Right ventricle myocardium superior (tissue), 1 donor: ENCODE results near the gene SPTAN1. TPM values are rescaled to one million over a fixed set of nuclear protein-coding genes. Genes with fewer than 3 reads are reported as not detected.
"Not testable (repeated sequence)": the region's sequence is repeated elsewhere in the genome, so short reads cannot be mapped to it uniquely, and the experiment has no call there.

Experiments
- ATAC-seq: fragments of 200-7000 bp; cut with Tn5 transposase; one replicate; pipeline ENCODE4 v1.9.1; 2020; ENCODE audit warnings: mild to moderate bottlenecking; ENCODE audit not compliant: poor library complexity
- DNase-seq: peaks from one replicate; pipeline ENCODE4 v3.0.0-alpha.2; 2020
- intact Hi-C: fragments of 100-400 bp; cut with DNase I; formaldehyde crosslinking; loops from one replicate; pipeline ENCODE4 v1.11.2; 2022
- total RNA-seq: library from RNA; stranded (reverse); fragmentation: NEBNext Ultra II Directional; extraction: Animal tissue kit (Norgen Biotek cat#: 25700); gene quantifications from one replicate; pipeline ENCODE4 v1.2.1, GENCODE V29; 2021
- donor health status: DM: no; HTN: yes; CAD: no; lungs with severe emphysema.

The SPTAN1 gene
- total RNA-seq, 1 donor from 2014 or later, result 203 TPM

DNA sequence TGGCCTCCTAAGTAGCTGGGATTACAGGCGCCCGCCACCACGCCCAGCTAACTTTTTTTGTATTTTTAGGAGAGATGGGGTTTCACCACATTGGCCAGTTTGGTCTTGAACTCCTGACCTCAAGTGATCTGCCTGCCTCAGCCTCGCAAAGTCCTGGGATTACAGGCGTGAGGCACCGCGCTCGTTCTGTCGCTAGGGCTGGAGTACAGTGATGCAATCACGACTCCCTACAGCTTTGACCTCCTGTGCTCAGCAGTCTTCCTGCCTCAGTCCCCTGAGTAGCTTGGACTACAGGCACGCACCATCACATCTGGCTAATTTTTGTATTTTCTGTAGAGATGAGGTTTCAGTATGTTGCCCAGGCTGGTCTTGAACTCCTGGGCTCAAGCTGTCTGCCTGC is 34.5 kb downstream of the SPTAN1 start:
- DNase-seq, intact Hi-C loops, ATAC-seq: not testable (repeated sequence)

DNA sequence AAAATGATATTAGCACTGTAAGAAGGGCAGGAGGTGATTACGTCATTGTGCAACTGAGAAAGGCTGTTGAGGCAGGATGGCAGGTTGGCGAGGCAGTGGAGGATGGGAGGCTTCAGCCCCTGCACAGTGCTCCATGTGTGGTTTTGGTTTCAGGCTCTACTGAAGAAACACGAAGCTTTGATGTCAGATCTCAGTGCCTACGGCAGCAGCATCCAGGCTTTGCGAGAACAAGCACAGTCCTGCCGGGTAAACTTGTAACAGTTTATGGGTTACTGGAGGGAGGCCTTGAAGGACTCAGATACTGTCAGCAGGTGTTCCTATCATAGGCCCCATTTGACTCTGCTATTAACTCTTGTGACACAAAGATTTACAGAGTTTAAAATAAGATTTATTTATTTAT is 35.1 kb downstream of the SPTAN1 start:
- ATAC-seq, result no peak
- intact Hi-C loops, result no loop called here

DNA sequence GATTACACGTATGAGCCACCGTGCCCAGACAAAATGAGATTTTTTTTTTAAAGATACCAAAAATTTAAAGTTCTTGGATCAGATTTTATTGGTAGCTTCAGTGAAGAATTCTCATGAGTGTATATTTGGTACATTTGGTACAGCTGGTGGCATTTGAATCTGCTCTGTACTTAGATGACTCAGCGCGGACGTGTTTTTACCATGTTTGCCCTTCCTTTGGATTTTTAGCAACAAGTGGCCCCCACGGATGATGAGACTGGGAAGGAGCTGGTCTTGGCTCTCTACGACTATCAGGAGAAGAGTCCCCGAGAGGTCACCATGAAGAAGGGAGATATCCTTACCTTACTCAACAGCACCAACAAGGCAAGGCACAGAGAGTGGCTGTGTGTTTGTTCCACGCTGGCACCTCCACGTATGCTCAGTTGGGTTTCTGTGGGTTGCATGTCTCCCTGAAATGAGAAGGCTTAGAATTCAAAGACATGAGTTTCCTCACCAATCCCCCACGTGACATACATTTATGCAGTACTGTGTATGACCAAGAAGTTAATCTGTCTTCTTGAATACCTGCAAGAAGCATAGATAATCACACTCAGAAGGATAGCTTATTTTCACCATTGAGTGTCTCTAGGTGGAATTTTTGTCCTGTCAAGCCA is 36.3 kb downstream of the SPTAN1 start:
- intact Hi-C loops, result no loop called here
- DNase-seq, result no peak
- no peak for ATAC-seq

More for the DNA sequence above, 35.1 kb downstream of the SPTAN1 start:
- no peak for DNase-seq

DNA sequence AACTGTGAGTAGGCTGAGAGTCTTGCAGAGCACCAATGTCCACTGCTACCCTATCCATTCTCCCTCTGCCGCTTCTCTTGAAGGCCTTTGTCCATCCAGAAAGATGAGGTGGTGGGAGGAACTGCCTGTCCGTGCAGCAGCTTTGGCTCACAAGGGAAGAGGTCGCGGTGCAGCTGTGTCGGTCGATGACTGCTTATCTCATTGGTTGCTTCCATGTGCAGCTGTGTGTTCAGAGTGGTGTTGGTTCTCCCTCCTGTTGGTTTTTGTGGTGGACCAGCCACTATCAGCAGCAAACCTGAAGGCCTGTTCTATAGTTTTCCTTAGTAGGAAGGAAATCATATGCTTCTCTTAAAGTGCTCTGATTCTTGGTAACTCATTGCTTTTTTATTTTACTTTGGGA is 40.7 kb downstream of the SPTAN1 start:
- intact Hi-C loops, result no loop called here
- ATAC-seq, result no peak
- no peak for DNase-seq

DNA sequence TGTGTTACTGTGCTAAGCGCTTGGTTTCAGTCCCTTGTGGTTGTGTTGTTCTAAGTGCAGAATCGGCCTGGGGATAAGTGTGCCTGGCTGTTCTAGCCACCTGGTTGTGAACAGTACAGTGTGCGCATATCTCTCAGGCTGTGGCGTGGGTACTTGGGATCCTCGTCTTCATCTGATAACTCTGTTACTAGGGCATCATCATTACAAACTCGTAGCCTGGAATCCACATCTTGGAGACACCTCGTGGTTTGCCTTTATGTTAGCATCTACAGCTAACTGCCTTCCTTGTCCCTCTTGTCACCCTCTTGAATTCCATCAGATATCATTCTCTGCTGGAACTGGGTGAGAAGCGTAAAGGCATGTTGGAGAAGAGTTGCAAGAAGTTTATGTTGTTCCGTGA is 41.5 kb downstream of the SPTAN1 start:
- DNase-seq (no peak), ATAC-seq (no peak)
- intact Hi-C loops, result no loop called here

DNA sequence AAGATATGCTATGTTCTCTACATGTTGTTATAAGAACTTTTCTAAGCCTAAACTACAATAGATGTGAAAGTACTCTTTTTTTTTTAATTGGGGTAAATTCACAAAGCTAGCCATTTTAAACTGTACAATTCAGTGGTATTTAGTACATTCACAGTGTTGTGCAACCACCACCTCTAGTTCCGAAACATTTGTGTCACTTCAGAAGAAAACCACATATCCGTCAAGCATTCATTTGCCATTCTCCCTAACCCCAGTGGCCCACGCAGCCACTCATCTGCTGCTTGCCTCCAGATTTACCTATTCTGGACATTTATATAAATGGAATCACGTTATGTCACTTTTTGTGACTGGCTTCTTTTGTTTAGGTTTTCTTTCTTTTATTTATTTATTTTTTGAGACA is 43.1 kb downstream of the SPTAN1 start:
- no peak for ATAC-seq

DNA sequence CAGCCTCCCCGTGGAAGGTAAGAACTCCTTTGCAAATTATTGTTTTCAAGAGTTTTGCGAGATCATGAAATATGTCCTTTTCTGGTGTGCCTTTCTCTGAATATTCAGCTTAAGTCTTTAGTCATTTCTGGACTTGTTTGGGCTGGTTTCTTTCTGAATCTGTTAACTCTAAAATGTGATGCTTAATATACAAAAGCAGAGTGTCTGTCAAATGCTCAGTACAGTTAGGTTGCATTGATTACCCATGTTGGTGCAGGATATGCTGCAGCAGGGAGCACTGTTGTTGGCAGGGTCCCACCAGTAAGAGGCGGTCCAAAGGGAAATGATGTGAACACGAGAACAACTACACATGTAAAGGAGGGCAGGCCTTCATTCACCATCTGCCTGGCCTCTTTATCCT is 47.7 kb downstream of the SPTAN1 start:
- intact Hi-C loops, result no loop called here
- ATAC-seq (no peak), DNase-seq (no peak)

More for the DNA sequence above, 43.1 kb downstream of the SPTAN1 start:
- no peak for DNase-seq
- intact Hi-C loops, result no loop called here

DNA sequence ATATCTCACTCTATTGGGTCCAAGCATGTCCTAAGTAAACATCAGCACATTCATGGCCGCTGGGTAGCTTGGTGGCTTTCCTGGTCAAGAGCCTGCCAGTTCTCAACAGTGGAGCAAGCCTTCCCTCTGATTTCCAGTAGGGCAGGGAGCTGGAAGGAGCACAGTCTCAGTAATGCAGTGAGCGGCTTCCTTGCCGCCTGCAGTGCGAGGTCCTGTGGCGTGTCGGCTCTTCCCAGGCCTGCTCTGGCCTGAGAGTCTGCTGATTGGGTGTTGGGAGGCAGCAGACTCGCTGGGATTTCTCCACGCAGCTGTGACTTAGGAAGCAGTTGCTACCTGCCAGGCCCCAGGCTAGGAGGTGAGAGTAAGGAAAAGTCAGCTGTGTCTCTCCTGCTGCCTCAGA is 51.3 kb downstream of the SPTAN1 start:
- DNase-seq, result no peak
- intact Hi-C loops, result no loop called here
- no peak for ATAC-seq

DNA sequence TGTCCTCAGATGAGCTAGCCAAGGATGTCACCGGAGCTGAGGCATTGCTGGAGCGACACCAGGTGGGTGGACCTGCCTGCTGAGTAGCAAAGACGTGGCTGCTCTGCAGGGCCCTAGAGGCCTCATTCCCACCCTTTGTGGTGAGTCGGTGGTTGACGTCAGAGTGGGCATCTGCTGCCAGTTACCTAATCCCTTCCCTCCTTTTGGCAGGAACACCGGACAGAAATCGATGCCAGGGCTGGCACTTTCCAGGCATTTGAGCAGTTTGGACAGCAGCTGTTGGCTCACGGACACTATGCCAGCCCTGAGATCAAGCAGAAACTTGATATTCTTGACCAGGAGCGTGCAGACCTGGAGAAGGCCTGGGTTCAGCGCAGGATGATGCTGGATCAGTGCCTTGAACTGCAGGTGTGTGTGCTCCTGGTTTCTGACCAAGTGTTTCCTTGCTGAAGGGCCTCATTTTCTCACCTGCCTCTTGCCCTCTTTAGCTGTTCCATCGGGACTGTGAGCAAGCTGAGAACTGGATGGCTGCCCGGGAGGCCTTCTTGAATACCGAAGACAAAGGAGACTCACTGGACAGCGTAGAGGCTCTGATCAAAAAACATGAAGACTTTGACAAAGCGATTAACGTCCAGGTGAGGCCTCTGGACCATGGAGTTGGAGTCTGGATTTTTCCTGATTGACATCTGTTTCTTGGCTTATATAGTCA is 55.4 kb downstream of the SPTAN1 start:
- ATAC-seq, result peak; percentile 97
- peak; percentile 86 for DNase-seq
- intact Hi-C loops, result no loop called here

DNA sequence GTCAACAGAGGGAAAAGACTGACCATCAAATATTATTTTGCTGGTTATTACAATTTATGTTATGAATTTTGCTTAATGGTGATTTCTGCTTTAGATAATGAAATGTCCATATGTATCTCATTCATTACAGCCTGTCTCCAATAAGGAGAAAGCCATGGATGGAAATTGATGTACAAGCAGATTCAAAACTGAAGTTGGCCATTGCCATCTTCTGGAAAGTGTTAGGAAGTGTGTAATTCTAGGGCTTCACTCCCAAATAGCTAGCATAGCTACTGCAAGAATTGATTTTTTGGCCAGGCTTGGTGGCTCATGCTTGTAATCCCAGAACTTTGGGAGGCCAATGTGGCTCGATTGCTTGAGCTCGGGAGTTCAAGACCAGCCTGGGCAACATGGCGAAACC is 58.5 kb downstream of the SPTAN1 start:
- no peak for ATAC-seq
- intact Hi-C loops, result no loop called here
- no peak for DNase-seq

DNA sequence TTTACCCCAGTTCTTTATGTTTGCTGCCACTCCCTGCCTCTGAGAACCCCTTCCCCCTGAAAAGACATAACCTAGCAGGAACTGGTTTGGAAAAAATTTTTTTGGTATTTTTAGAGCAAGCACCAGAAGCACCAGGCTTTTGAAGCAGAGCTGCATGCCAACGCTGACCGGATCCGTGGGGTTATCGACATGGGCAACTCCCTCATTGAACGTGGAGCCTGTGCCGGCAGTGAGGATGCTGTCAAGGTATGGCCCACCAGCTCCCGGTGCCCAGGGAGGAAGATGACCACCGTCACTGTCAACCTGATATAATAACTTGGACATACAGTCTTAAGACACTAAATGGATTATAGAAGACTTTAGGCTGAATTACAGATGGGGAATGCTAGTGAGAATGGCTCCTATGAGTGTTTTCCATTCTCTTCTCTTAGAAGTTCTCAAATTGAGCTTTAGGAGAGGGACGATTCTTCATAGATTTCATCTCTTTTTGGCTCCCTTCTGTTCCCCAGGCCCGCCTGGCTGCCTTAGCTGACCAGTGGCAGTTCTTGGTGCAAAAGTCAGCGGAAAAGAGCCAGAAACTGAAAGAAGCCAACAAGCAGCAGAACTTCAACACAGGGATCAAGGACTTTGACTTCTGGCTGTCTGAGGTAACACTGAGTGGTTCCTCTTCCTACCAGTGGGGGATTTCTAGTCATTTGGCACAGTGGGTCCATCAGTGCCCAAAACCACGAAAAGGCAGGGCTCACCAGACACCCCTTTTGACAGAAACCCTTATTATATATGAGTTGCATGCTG is 59.4 kb downstream of the SPTAN1 start:
- ATAC-seq, result no peak
- intact Hi-C loops, result no loop called here
- no peak for DNase-seq

DNA sequence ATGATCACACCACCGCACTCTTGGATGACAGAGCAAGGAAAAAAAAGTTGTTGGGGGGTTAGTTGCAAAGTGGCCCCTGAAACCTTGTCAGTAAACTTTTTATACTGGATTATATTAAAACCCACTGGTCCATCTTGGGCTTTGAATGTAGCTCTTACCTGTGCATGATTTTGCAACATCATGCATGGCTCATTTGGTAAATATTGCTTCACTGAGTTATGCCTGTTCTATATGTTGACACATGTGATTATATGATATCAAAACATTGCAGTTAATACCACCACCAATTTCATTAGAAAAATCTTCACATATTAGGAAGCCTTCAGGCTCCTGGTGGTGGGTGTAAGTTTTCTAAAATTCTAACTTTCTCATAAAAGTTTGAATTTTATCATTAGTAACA is 62.3 kb downstream of the SPTAN1 start:
- no peak for ATAC-seq
- intact Hi-C loops, result no loop called here
- no peak for DNase-seq

DNA sequence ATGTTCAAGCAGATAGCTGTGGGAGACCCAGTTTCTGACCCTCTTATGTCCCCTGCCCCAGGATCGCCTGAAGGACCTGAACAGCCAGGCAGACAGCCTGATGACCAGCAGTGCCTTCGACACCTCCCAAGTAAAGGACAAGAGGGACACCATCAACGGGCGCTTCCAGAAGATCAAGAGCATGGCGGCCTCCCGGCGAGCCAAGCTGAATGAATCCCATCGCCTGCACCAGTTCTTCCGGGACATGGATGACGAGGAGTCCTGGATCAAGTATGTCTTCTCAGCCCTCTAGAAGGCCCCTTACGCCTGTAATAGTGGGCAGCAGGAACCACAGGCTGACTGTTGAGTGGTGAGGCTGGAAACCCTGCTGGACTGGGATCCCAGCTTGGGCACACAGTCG is 63.2 kb downstream of the SPTAN1 start:
- intact Hi-C loops, result no loop called here
- DNase-seq (no peak), ATAC-seq (no peak)

DNA sequence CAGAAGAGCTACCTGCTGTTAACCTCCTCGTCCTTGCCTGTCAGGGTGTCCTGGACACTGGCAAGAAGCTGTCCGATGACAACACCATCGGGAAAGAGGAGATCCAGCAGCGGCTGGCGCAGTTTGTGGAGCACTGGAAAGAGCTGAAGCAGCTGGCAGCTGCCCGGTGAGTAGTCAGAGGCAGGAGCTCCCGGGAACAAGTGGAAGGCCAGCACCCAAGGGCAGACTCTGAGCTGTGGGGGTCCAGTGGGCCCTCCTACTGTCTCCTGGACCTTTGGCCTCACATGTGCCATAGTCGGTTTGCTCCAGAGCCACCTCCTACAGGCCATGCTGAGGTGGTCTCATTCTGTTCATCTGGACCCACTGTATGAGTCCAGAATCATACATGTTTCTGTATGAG is 65.6 kb downstream of the SPTAN1 start:
- intact Hi-C loops, result no loop called here
- ATAC-seq, result no peak
- no peak for DNase-seq

DNA sequence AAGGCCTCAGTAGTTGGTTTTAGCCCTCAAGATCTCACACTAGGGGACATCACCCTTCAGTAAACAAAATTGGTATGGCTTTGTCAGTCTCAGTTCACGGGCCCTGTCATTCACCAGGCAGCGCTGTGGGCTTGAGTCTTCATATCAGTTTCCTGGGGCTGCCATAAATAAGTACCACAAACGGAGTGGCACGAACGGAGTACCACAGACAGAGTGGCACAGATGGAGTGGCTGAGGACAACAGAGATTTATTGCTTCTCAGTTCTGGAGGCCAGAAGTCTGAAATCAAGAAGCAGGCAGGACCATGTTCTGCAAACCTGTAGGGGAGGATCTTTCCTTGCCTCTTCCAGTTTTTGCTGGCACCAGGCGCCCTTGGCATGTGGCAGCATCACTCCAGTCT is 66.7 kb downstream of the SPTAN1 start:
- DNase-seq (no peak), ATAC-seq (no peak)
- intact Hi-C loops, result no loop called here

DNA sequence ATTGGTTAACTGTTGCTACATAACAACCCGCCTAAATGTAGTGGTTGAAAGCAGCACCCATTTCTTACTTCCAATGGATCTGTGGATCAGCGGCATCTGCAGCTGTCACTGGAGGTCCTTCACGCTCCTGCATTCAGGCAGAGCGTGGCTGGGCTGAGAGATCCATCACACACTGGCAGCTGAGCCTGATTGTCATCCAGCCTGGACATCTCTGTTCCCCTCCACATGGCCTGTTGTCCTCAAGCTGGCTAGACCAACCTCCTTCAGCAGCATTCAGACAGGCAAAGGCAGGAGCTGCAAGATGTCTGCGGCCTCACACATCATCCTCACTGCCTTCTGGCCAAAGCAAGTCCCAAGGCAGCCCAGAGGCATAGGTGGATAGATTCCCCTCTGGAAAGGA is 67.4 kb downstream of the SPTAN1 start:
- intact Hi-C loops, result no loop called here
- no peak for ATAC-seq

DNA sequence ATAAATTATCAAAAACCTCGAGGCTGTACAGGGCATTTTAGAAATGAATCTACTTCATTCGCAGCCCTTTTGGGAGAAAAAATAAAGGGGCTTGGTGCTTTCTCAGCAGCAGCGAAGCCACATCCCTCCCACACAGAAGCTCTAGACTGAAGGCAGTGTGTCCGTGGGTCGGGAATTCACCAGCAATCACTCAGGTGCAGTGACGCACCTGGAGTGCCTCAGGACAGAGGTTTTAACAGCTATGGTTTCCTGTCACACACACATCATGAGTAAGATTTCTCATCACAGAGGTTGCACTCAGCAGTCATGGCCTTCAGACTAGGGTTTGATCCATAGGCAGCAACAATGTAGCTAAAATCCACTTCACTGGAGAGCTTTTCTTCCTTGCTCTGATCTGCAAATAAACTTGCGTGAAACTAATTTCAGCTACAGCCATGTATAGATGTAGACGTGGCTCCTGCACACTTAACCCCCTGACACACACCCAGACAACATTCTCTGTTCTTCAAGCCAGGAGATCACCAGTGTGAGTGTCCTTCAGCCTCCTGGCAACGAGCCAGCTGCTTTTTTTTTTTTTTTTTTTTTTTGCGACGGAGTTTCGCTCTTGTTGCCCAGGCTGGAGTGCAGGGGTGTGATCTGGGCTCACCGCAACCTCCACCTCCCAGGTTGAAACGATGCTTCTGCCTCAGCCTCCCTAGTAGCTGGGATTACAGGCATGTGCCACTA is 69.5 kb downstream of the SPTAN1 start:
- DNase-seq (no peak), ATAC-seq (no peak)
- intact Hi-C loops, result no loop called here

More for the DNA sequence above, 67.4 kb downstream of the SPTAN1 start:
- DNase-seq, result no peak

DNA sequence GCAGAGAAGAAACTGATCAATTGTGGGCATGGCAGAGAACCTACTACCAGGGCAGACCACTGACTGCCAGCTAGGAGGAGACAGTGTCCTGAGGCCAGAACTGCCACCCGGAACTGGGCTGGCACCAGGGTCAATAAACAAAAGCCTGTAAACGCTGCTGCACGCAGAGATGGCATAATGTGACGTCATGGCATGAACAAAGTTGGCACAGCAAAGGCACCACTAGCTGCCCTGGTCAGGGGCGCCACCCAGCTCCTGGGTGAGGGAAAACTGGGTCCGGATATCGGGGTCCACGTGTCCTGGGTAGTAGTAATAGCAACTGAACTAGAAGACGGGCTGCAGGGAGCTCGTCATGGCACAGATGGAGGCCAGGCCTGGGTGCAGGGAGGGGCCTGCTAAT is 72.2 kb downstream of the SPTAN1 start:
- intact Hi-C loops, result no loop called here

DNA sequence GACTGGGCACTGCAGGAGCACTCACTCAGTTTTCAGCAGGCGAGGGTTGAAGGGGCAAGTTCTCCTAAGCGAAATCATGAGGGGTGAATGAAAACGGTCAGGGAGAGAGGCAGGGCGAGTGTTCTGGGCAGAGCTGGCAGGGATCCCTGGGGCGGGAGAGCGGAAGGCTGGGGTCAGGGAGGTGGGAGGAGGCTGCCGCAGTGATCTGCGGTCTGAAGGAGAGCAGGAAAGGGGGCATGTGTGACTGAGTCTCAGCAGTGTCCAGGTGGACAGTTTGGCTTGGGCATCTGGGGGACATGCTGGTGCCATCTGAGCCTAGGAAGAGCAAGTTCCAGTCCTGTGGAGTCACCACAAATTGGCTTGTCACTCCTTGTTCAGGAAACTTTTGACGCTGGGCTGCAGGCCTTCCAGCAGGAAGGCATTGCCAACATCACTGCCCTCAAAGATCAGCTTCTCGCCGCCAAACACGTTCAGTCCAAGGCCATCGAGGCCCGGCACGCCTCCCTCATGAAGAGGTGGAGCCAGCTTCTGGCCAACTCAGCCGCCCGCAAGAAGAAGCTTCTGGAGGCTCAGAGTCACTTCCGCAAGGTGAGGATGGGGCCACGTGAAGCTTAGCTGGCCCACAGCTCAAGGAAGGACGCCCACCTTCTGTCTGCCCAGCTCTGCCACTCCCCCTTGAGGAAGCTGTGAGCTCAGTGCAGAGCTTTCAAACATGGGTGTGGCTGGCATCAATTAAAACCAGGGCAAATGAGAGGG is 73.2 kb downstream of the SPTAN1 start:
- intact Hi-C loops, result no loop called here
- ATAC-seq, result no peak
- DNase-seq, result no peak

More for the DNA sequence above, 72.2 kb downstream of the SPTAN1 start:
- no peak for DNase-seq
- ATAC-seq, result no peak
